ENCODE data around the gene CTSA.

Gene CTSA

DNA sequence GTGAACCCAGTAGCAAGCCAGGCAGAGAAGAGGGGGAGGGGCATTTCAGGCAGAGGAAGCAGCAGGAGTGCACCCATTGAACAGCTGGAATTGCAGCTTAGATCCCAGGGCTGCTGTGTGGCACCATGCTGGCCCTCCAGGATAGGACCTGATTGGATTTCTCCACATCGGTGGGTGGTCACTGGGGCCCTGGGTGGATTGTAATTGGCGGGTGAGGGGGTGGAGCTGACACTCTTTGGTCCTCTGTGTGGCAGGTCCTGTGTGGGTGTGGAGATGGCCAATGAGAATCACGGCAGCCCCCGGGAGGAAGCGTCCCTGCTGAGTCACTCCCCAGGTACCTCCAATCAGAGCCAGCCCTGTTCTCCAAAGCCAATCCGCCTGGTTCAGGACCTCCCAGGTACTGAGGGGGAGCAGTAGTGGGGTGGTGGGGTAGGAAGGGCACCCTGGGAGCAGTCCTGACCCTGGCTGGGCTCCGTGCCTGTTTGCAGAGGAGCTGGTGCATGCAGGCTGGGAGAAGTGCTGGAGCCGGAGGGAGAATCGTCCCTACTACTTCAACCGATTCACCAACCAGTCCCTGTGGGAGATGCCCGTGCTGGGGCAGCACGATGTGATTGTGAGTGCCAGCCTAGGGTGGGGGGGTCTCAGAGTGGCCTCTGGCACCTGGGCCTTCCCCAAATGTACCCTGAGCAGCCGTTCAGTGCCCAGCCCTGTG lies 47.7 kb downstream of the CTSA start:
- DNase-seq (ENCODE audit: low read depth in 1 of 2, low spot score in 1 of 2): no peak

DNA sequence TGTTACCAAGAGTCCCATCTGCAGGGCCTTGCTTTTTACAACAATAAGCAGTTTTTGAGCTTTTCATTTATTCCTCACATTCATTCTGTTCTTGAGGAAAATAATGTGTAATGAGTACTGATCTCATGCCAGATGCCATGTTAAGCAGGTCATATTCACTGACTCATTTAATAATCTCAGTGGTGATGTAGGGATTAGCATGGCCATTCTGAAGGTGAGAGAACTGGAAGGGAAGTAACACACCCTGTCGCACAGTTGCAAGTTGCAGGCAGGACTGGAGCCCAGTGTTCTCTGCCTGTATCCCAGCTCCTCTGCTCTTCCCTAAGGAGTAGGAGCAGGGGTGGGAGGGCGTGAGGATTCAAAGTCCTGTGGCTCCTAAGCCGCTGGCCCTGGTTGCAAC lies 48.9 kb downstream of the CTSA start:
- no peak for DNase-seq (ENCODE audit: low read depth in 1 of 2, low spot score in 1 of 2)

DNA sequence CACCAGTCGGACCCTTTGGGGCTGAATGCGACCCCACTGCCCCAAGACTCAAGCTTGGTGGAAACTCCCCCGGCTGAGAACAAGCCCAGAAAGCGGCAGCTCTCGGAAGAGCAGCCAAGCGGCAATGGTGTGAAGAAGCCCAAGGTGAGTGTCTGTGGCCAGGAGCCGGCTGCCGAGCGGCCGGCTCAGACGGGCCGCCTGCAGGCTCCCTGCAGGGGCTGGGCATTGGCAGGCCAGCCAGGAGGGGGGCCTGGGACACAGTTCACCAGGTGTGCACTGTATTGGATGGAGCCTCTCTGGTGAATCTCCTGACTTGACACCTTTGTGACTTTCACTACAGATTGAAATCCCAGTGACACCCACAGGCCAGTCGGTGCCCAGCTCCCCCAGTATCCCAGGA lies 49.3 kb downstream of the CTSA start:
- no peak for DNase-seq (ENCODE audit: low read depth in 1 of 2, low spot score in 1 of 2)

DNA sequence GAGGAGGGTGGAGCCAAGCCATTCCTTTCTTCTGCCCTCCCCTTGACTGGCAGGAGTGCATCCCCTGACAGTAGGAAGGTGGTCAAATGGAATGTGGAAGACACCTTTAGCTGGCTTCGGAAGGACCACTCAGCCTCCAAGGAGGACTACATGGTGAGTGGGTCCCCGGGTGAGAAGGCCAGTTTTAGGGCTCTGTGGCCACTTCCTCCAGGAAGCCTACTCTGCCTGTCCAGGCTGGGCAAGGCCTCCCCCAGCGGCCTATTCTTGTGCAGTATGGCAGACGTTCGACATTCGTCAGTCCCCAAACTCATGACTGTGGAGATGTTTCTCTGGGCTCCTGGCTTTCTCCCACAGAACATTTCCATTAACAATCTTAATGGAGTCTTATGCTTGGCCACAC lies 52.5 kb downstream of the CTSA start:
- DNase-seq (ENCODE audit: low read depth in 1 of 2, low spot score in 1 of 2): no peak

DNA sequence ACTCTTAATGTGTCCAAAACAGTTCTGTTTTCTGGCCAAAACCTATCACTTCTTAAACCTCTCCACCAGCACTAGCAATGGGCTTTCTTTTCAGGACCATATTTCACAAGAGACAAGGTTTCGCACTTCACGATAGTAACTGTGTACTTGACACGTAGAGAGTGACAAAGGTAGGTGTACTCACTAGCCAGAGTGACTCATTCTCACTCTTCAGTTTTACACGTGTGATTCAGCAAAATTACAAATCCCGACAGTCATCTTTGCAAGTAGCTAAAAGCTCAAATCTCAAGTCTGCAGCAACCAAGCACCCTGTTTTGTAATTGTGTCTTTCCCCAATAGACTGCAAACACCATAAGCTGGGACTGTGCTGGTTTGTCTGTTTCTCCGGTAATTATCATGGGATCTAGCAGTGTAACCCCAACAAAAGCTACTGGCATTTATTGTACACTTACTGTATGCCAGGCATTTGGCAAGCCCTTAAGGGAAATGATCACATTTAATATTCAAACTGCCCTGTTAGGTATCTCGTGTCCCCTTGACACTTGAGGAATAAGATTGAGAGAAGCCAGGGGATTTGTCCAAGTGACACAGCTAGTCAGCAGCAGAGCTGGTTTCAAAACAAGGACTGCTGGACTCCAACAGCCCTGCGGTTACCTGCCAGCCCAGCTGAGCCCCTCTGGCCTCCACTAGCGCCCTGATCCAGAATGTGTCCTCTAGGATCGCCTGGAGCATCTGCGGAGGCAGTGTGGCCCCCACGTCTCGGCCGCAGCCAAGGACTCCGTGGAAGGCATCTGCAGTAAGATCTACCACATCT lies 53.2 kb downstream of the CTSA start:
- DNase-seq (ENCODE audit: low read depth in 1 of 2, low spot score in 1 of 2): no peak

DNA sequence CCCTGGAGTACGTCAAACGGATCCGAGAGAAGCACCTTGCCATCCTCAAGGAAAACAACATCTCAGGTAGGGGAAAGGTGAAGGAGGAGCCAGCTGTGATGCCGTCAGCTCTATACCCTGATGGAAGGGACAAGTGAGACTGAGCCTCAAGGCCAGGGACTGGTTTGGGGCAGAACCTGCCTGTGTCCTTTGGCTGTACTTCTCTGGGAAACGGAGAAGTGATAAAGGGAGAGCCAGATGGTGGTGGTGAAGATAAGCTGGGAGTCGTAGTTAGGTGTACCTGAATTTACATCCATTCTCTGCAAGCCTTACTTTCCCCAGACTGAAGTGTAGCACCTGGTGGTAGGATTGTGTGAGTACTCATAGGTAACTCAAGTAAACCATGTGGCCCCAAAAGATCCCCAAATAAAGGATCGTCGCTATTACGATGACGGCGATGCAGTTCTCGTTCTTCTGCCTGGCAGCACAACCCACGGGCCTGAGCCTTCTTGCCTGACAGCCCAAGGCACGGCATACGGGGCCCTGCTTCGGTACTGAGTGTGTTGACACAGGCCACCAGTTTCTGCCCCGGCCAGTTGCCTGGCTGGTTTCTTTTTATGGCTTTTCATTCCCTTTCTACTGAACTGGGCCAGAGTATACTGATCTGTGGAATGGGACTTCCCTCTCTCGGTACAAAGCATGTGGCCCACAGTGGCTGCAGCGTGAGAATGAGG lies 54.0 kb downstream of the CTSA start:
- no peak for DNase-seq (ENCODE audit: low read depth in 1 of 2, low spot score in 1 of 2)

DNA sequence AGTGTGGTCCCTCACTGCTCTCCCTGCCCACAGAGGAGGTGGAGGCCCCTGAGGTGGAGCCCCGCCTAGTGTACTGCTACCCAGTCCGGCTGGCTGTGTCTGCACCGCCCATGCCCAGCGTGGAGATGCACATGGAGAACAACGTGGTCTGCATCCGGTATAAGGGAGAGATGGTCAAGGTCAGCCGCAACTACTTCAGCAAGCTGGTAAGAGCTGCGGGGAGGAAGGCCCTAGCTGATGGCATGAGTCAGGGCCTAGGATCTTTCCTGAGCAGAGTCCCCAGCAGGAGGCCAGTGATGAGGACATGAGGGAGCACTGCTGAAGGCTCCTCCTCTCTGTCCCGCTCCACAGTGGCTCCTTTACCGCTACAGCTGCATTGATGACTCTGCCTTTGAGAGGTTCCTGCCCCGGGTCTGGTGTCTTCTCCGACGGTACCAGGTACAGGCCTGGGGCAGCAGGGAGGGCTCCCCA lies 54.6 kb downstream of the CTSA start:
- no peak for DNase-seq (ENCODE audit: low read depth in 1 of 2, low spot score in 1 of 2)

DNA sequence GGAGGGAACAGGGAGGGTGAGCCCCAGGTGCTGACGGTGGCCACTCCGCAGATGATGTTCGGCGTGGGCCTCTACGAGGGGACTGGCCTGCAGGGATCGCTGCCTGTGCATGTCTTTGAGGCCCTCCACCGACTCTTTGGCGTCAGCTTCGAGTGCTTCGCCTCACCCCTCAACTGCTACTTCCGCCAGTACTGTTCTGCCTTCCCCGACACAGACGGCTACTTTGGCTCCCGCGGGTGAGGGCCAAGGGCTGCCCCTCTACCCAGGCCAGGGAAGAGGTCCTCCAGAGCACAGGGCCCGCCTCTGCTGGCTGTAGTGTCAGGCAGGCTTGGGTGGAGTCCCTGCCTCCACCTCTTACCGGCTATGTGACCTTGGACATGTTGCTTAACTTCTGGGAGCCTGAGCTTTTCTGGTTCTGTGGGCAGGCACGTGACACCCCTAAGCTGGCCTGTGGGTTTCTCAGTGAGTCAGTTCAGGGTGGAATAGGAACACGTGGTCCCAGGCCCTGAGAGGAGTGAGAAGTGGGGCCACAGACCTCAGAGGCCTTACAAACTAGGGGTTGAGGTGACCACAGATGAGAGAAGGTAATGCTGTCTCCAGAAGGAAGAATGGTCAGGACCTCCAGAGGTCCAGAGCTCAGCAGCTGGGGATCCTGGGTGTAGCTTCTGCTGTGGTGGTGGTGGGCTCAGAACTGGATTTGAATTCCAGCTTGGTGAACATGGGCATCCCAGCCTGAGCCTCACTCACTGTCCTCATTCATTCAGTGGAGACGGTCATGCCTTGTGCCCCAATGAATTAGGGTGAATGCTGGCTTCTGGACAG lies 55.2 kb downstream of the CTSA start:
- no peak for DNase-seq (ENCODE audit: low read depth in 1 of 2, low spot score in 1 of 2)

DNA sequence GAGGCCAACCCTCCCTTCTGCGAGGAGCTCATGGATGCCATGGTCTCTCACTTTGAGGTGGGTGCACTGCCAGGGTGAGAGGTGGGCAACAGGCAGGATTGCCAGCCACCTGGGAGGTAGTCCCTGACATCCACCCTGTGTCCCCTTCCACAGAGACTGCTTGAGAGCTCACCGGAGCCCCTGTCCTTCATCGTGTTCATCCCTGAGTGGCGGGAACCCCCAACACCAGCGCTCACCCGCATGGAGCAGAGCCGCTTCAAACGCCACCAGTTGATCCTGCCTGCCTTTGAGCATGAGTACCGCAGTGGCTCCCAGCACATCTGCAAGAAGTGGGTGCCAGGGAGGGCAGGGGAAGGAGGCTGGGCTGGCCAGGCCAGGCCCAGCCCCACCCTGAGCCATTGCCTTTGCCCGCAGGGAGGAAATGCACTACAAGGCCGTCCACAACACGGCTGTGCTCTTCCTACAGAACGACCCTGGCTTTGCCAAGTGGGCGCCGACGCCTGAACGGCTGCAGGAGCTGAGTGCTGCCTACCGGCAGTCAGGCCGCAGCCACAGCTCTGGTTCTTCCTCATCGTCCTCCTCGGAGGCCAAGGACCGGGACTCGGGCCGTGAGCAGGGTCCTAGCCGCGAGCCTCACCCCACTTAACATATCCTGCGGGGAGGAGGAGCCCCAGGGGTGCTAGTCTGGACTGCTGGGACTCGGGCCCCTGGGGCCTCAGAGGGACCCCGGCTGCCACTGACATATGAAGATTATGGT lies 56.2 kb downstream of the CTSA start:
- no peak for DNase-seq (ENCODE audit: low read depth in 1 of 2, low spot score in 1 of 2)

DNA sequence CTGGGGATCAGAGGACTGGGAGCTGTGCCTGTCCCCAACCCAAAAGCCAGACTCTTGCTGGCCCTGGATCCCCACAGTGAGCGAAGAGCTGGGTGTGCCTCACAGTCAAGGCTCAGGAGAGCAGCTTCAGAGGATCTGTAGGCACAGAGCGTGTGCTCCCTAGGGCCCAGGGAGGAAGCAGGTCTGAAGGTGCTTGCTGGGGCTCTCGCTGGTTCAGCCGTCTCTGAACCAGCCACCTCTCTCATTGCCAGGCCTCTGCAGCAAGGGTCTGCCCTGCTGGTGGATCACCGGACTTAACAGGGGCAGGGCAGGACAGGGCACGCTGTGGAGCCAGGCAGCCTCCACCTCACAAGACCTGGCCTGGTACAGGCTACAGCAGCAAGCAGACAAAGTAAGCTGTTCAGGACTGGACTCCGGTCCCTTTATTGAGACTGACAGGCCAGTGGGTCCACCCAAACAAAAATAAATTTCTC lies 57.2 kb downstream of the CTSA start:
- no peak for DNase-seq (ENCODE audit: low read depth in 1 of 2, low spot score in 1 of 2)

All from activated CD4-positive, alpha-beta T cell treated with anti-CD3 and anti-CD28 coated beads, Interleukin-2, amount 50 U/mL, for 24 hours (primary cell).